SKM-1 (cell line): ENCODE results near the gene UBL4A.

Experiments used
- DNase-seq: peaks from one replicate; lab custom pipeline; 2025; ENCODE audit not compliant: unreplicated experiment; lab: John Stamatoyannopoulos, UW

Gene UBL4A

GRCh38 chrX:154440623-154441357, 45.6 kb downstream of the UBL4A start:
- no peak for DNase-seq

GRCh38 chrX:154439841-154440240, 46.6 kb downstream of the UBL4A start:
- no peak for DNase-seq

- DNase-seq, result no peak
Observed at GRCh38 chrX:154437971-154438893, 48.2 kb downstream of the UBL4A start.

- DNase-seq, result no peak
Observed at GRCh38 chrX:154436983-154437752, 49.2 kb downstream of the UBL4A start, which contains the start of gene GDI1. GDI1 (plus strand) TSS chrX:154437154; CDS start chrX:154437255, 101 bp downstream.

- DNase-seq, result no peak
Observed at GRCh38 chrX:154436374-154436982, 49.9 kb downstream of the UBL4A start.

- no peak for DNase-seq
Observed at GRCh38 chrX:154435171-154435733, 51.2 kb downstream of the UBL4A start.

GRCh38 chrX:154434394-154435168, 51.8 kb downstream of the UBL4A start:
- no peak for DNase-seq
